Retinal pigment epithelial cell (primary cell): ENCODE results near the gene ANLN.

ENCODE experiments used
- DNase-seq: peaks from one replicate; pipeline ENCODE4 v3.0.0-alpha.2; 2010; ENCODE audit warnings: low read depth
- H3K4me3 ChIP-seq: 2 replicates; pipeline ENCODE4 v1.5.1; 2011; ENCODE audit warnings: mild to moderate bottlenecking, low read length, control low read depth, moderate library complexity
- CTCF ChIP-seq: conservative IDR thresholded peaks from 2 replicates; pipeline ENCODE4 v1.5.1; 2011; ENCODE audit warnings: low read depth, low read length, control low read depth, inconsistent platforms

Gene ANLN

DNA sequence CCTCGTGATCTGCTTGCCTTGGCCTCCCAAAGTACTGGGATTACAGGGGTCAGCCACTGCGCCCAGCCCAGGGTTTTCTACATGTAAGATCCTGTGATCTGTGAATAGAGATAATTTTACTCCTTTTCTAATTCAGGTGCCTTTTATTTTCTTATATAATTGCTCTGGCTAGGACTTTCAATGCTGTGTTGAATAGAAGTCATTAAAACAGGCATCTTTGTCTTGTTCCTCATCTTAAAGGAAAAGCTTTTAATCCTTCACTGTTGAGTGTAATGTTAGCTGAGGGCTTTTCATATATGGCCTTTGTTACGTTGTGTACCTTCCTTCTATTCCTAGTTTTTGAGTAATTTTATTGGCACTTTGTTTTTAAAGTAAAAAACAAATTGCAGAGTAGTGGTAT lies 26.6 kb downstream of the ANLN start:
- H3K4me3 ChIP-seq = no peak overlapping the region
- no peak for DNase-seq
- TF ChIP-seq CTCF = no peak

DNA sequence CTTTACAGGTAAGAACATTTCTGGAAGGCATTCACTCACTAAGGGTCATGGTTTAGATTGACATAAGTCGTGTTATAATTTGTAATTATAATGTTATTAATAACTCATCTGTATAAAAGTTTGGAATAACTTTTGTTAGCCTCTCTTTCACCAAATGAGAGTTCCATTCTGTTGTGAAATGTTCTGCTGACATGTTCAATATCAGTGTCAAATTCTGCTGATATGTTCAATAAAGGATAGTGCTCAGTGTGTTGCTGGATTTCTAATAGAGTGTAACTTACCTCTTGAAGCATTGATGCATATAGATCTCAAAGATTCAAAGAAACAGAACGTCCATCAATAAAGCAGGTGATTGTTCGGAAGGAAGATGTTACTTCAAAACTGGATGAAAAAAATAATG lies 30.6 kb downstream of the ANLN start:
- no peak for TF ChIP-seq CTCF
- DNase-seq = no peak

DNA sequence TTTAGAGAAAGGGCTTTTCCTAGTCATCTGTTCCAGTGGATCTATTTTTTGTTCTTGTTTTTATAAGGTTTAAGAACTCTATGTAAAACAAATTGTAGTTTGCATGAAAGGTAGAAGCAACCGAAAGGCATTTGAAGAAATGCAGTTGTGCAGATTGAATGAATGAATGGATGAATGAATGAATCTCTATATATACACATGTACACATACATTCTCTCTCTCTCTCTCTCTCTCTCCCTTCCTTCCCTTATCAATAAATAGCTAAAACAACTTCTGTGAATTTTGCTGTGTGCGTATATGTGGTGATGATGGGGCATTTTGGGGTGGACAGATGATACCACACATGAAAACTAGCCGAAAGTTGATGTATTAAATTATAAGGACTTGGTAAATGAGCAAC lies 32.4 kb downstream of the ANLN start:
- no peak overlapping the region for H3K4me3 ChIP-seq
- TF ChIP-seq CTCF = no peak
- no peak for DNase-seq

More for the DNA sequence above, 30.6 kb downstream of the ANLN start:
- H3K4me3 ChIP-seq = no peak overlapping the region

DNA sequence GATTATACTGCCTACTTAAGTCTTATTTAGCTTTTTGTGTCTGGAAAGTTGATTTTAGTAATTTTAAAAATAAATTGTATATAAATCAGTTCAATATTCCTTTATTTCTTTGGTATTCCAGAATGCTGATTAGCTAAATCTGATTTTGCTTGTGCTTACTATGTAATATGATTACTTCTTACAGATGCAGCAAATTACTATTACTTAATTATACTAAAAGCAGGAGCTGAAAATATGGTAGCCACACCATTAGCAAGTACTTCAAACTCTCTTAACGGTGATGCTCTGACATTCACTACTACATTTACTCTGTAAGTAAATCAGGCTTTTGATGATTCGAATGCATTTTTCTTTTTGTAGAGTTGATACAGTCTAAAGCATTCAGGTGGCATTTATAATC lies 34.0 kb downstream of the ANLN start:
- TF ChIP-seq CTCF = no peak
- DNase-seq = no peak
- H3K4me3 ChIP-seq = no peak overlapping the region

DNA sequence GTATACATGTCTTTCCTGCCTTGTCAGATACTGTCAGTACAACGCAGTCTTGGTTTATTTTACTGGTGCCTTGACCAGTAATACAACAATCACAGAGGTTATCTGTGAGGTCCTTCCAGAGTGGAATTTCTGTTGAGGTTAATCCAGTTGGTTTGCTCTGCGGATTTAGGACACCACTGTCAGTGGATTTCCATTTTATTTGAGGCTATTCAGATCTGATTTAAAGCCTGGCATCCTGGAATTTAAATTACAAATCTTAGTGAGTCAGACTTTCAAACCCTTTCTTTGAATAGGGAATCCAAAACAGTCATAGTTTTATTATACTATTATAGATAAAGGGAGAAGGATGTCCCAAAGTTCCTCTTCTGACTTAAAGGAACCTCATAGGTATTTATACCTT lies 40.5 kb downstream of the ANLN start:
- TF ChIP-seq CTCF = no peak
- DNase-seq = no peak
- H3K4me3 ChIP-seq = no peak overlapping the region

- no peak for DNase-seq
- no peak overlapping the region for H3K4me3 ChIP-seq
- no peak for TF ChIP-seq CTCF
Measured at GRCh38 chr7:36430881-36431280, 41.2 kb downstream of the ANLN start.

GRCh38 chr7:36438211-36438610 lies 48.5 kb downstream of the ANLN start:
- no peak overlapping the region for H3K4me3 ChIP-seq

More at GRCh38 chr7:36438211-36438610, 48.5 kb downstream of the ANLN start:
- TF ChIP-seq CTCF = no peak
- DNase-seq = no peak
